ENCODE measurements around the gene ZFAND4. TPM values are rescaled to one million over a fixed set of nuclear protein-coding genes. Genes with fewer than 3 reads are reported as not detected.

Gene ZFAND4
- total RNA-seq, 4 donors from 2014 or later = 5.0 to 15.3 (median 7.9) TPM

- 83 to 84% methylated on average over 9 of the region's 9 CpGs for WGBS, 2 donors
- Histone ChIP-seq H3K4me3 (no peak overlapping the region), H3K9me3 (no peaks in the 10 kb centered on the region), H3K27me3 (peaks cover 0 to 25% (median 0%) of the 10 kb centered on the region in 4 donors), H3K36me3 (no peaks in the 10 kb centered on the region), H3K27ac (no peak overlapping the region), H3K4me1 (peaks cover 0 to 40% (median 12%) of the 10 kb centered on the region in 3 donors)
- no peak for DNase-seq
- intact Hi-C loops (cut with DNase I) = no loop called here
- TF ChIP-seq POLR2A (IDR thresholded peaks at IDR 0.05) = no peak
- TF ChIP-seq, protein P1, sequence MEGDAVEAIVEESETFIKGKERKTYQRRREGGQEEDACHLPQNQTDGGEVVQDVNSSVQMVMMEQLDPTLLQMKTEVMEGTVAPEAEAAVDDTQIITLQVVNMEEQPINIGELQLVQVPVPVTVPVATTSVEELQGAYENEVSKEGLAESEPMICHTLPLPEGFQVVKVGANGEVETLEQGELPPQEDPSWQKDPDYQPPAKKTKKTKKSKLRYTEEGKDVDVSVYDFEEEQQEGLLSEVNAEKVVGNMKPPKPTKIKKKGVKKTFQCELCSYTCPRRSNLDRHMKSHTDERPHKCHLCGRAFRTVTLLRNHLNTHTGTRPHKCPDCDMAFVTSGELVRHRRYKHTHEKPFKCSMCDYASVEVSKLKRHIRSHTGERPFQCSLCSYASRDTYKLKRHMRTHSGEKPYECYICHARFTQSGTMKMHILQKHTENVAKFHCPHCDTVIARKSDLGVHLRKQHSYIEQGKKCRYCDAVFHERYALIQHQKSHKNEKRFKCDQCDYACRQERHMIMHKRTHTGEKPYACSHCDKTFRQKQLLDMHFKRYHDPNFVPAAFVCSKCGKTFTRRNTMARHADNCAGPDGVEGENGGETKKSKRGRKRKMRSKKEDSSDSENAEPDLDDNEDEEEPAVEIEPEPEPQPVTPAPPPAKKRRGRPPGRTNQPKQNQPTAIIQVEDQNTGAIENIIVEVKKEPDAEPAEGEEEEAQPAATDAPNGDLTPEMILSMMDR (IDR thresholded peaks at IDR 0.05) = no peak
Measured at GRCh38 chr10:45596526-45596925, 76.0 kb downstream of the ZFAND4 start.

DNA sequence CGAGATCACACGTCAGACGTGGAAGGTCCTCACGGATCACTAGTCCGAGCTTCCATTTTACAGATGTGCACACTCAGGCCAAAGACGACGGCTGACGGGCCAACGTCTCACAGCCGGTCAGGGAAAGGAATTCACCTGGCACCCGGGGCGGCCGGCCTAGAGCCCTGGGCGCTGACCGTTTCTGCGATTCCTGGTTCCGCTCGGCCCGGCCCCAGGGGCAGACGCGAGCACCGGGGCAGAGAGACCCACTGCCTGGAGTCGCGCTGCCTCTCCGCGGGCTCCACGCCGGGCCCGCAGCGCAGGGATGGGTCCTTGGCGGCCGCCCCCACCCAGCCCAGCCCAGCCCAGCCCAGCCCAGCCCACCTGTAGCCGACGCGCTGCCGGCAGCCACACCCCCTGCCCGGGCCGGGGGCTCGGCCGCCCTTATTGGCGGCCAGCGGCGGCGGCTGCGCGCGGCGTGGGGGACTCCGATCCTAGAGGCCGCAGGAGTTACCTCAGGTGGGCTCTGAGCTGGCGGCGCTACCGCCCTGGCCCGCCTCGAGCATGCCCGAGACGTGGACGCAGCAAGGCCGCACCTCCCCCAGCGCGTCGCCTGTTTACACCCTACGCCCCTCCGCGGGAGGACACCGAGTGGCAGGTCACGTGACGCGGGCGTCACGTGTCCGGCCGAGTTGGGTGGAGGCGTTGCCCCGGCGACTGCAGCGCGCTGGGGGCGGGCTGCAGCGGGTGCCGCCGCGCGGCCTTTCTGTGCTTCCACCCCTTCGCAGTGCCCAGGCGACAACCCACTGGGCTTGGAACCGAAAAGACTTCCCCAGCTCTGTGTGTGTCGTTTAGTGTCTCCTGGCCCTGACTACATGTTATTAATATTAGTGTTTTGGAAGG lies 78.1 kb downstream of the ZFAND4 start:
- peak in 3 of 4 donors; percentile 58 to 80 (median 73) for TF ChIP-seq POLR2A (IDR thresholded peaks at IDR 0.05)
- TF ChIP-seq, protein P1 (IDR thresholded peaks at IDR 0.05) = peak in 4 of 6 experiments; percentile 19 to 46 (median 23)
- Histone ChIP-seq H3K27me3 (peaks cover 0 to 10% (median 0%) of the 10 kb centered on the region in 4 donors), H3K4me3 (peak overlapping the region; percentile 72 to 98 (median 88)), H3K27ac (peak overlapping the region; percentile 75 to 90 (median 78)), H3K9me3 (no peaks in the 10 kb centered on the region), H3K4me1 (peaks cover 0 to 34% (median 12%) of the 10 kb centered on the region in 3 donors), H3K36me3 (peaks cover 0 to 12% (median 0%) of the 10 kb centered on the region in 3 donors)
- peak; percentile 69 for DNase-seq
- 0% methylated on average over 12 to 20 of the region's 88 CpGs for WGBS, 2 donors
- intact Hi-C loops (cut with DNase I) = no loop called here

- peak overlapping the region; percentile 72 to 98 (median 88) for H3K4me3 ChIP-seq
- intact Hi-C loops (cut with DNase I) = no loop called here
- H3K36me3 ChIP-seq = peaks cover 0 to 18% (median 0%) of the 10 kb centered on the region in 3 donors
- peak overlapping the region in 3 of 4 donors; percentile 76 to 90 (median 81) for H3K27ac ChIP-seq
- H3K4me1 ChIP-seq = peaks cover 0 to 34% (median 12%) of the 10 kb centered on the region in 3 donors
- 10 to 15% methylated on average over 6 of the region's 6 CpGs for WGBS, 2 donors
- H3K27me3 ChIP-seq = peaks cover 0 to 9% (median 0%) of the 10 kb centered on the region in 4 donors
- no peaks in the 10 kb centered on the region for H3K9me3 ChIP-seq
- DNase-seq = no peak
- TF ChIP-seq POLR2A (IDR thresholded peaks at IDR 0.05) = no peak
Measured at GRCh38 chr10:45593938-45594275, 78.7 kb downstream of the ZFAND4 start.

DNA sequence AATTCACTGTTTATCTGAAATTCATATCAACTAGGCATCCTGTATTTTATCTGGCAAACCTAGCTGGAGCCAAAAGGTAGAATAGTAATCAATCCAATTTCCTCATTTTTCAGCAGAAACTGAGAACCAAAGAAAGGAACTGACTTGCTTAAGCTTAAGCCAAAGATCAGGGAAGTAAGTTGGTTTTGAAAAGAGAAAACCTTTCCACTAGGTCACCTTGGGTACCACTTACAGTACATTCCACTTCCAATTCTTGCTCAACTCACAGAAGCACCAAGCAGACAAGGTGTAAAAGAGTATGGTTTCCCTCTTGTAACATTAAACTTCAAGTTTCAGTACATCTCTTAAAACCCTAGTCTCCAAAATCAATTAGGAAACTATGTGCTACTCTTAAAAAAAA lies 79.6 kb downstream of the ZFAND4 start:
- intact Hi-C loops (cut with DNase I) = no loop called here
- peaks cover 0 to 19% (median 0%) of the 10 kb centered on the region in 3 donors for H3K36me3 ChIP-seq
- peaks cover 0 to 4% (median 0%) of the 10 kb centered on the region in 4 donors for H3K27me3 ChIP-seq
- peaks cover 0 to 34% (median 12%) of the 10 kb centered on the region in 3 donors for H3K4me1 ChIP-seq
- no peak for TF ChIP-seq POLR2A (IDR thresholded peaks at IDR 0.05)
- TF ChIP-seq, protein P1 (IDR thresholded peaks at IDR 0.05) = no peak
- no peak for DNase-seq
- H3K4me3 ChIP-seq = peak overlapping the region in 2 of 4 donors; percentile 89 to 98
- H3K27ac ChIP-seq = no peak overlapping the region
- H3K9me3 ChIP-seq = no peaks in the 10 kb centered on the region

DNA sequence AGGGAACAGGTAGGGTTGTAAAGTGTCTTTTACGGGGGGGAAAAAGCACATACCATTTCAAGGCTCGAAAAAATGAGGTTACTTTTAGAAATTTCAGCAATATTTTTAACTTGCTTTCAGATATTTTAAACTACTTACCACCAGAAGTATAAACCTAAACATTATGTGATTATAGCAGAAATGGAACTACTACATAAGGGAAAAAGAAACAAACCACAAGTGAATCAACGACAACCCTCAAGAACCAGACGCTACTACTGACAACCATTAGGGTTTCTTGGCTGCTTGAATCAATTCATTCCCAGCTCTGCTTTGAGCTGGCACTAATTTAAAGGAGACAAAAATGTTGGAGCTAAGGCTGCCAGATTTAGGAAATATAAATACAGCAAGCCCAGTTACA lies 80.1 kb downstream of the ZFAND4 start:
- Histone ChIP-seq H3K4me1 (peaks cover 0 to 34% (median 12%) of the 10 kb centered on the region in 3 donors), H3K4me3 (no peak overlapping the region), H3K27me3 (peaks cover 0 to under 1% (median 0%) of the 10 kb centered on the region in 4 donors), H3K9me3 (no peaks in the 10 kb centered on the region), H3K27ac (no peak overlapping the region), H3K36me3 (peaks cover 0 to 19% (median 0%) of the 10 kb centered on the region in 3 donors)
- no peak for TF ChIP-seq POLR2A (IDR thresholded peaks at IDR 0.05)
- TF ChIP-seq, protein P1 (IDR thresholded peaks at IDR 0.05) = no peak
- intact Hi-C loops (cut with DNase I) = no loop called here
- 60 to 73% methylated on average over 4 of the region's 4 CpGs for WGBS, 2 donors
- DNase-seq = no peak
